H9 (cell line): Measurements from ENCODE around the gene MFN2. TPM values are rescaled to one million over a fixed set of nuclear protein-coding genes. Genes with fewer than 3 reads are reported as not detected.

ENCODE experiments used
- DNase-seq: peaks from one replicate; pipeline ENCODE4 v3.0.0-alpha.2; 2017
- H2AFZ ChIP-seq: one replicate; pipeline ENCODE4 v1.6.1; 2013; ENCODE audit warnings: mild to moderate bottlenecking, low read length, control low read depth, moderate library complexity
- H2AK5ac ChIP-seq: 2 replicates; pipeline ENCODE4 v1.6.1; 2013; ENCODE audit warnings: low read length, control low read depth, mixed read lengths; ENCODE audit not compliant: insufficient read length
- H2BK120ac ChIP-seq: one replicate; pipeline ENCODE4 v1.6.1; 2013; ENCODE audit warnings: low read depth, mild to moderate bottlenecking, low read length, control low read depth, inconsistent platforms; ENCODE audit not compliant: poor library complexity, severe bottlenecking
- H2BK12ac ChIP-seq: 2 replicates; pipeline ENCODE4 v1.6.1; 2013; ENCODE audit warnings: low read length, control low read depth, mixed read lengths, low read depth; ENCODE audit not compliant: insufficient read length
- H2BK15ac ChIP-seq: 2 replicates; pipeline ENCODE4 v1.6.1; 2013; ENCODE audit warnings: low read depth, low read length, control low read depth
- H2BK20ac ChIP-seq: one replicate; pipeline ENCODE4 v1.6.1; 2013; ENCODE audit warnings: low read depth, mild to moderate bottlenecking, low read length, control low read depth, inconsistent platforms; ENCODE audit not compliant: poor library complexity, severe bottlenecking
- H2BK5ac ChIP-seq: 2 replicates; pipeline ENCODE4 v1.6.1; 2013; ENCODE audit warnings: low read length, control low read depth, mixed read lengths; ENCODE audit not compliant: insufficient read length
- H3K14ac ChIP-seq: 2 replicates; pipeline ENCODE4 v1.6.1; 2013; ENCODE audit warnings: low read length, control low read depth; ENCODE audit not compliant: insufficient read depth
- H3K18ac ChIP-seq: 2 replicates; pipeline ENCODE4 v1.6.1; 2013; ENCODE audit warnings: low read depth, mild to moderate bottlenecking, mixed read lengths, low read length, control low read depth; ENCODE audit not compliant: insufficient read length
- H3K23ac ChIP-seq: 2 replicates; pipeline ENCODE4 v1.6.1; 2013; ENCODE audit warnings: low read length, control low read depth, mixed read lengths, low read depth; ENCODE audit not compliant: insufficient read length
- H3K23me2 ChIP-seq: 2 replicates; pipeline ENCODE4 v1.6.1; 2013; ENCODE audit warnings: low read depth, mild to moderate bottlenecking, mixed read lengths, low read length, control low read depth; ENCODE audit not compliant: insufficient read length, poor library complexity, severe bottlenecking
- H3K27ac ChIP-seq: 2 replicates; pipeline ENCODE4 v1.5.1; 2013; ENCODE audit warnings: low read length, control low read depth, mixed read lengths, low read depth; ENCODE audit not compliant: insufficient read length
- H3K27me3 ChIP-seq: 2 replicates; pipeline ENCODE4 v1.6.1; 2013; ENCODE audit warnings: low read length, control low read depth, inconsistent platforms; ENCODE audit not compliant: insufficient read depth
- H3K4ac ChIP-seq: 2 replicates; pipeline ENCODE4 v1.6.1; 2013; ENCODE audit warnings: low read depth, mild to moderate bottlenecking, control low read depth, inconsistent platforms, low read length, moderate library complexity
- H3K4me1 ChIP-seq: 2 replicates; pipeline ENCODE4 v1.6.1; 2013; ENCODE audit warnings: low read length, control low read depth, inconsistent platforms; ENCODE audit not compliant: insufficient read depth
- H3K4me2 ChIP-seq: 2 replicates; pipeline ENCODE4 v1.6.1; 2013; ENCODE audit warnings: low read length, control low read depth, mixed read lengths; ENCODE audit not compliant: insufficient read length, insufficient read depth
- H3K56ac ChIP-seq: 2 replicates; pipeline ENCODE4 v1.6.1; 2013; ENCODE audit warnings: low read depth, mild to moderate bottlenecking, mixed read lengths, low read length, control low read depth; ENCODE audit not compliant: insufficient read length
- H3K79me1 ChIP-seq: 2 replicates; pipeline ENCODE4 v1.6.1; 2013; ENCODE audit warnings: low read depth, mild to moderate bottlenecking, moderate library complexity, low read length, control low read depth, inconsistent platforms; ENCODE audit not compliant: insufficient read depth, poor library complexity, severe bottlenecking
- H3K79me2 ChIP-seq: 2 replicates; pipeline ENCODE4 v1.6.1; 2013; ENCODE audit warnings: low read length, control low read depth, inconsistent platforms; ENCODE audit not compliant: insufficient read depth
- H3K9ac ChIP-seq: 2 replicates; pipeline ENCODE4 v1.6.1; 2013; ENCODE audit warnings: low read length, control low read depth, mixed read lengths; ENCODE audit not compliant: insufficient read length; ENCODE audit errors: extremely low read depth
- H3K9me3 ChIP-seq: one replicate; pipeline ENCODE4 v1.6.1; 2013; ENCODE audit warnings: low read depth, low read length, inconsistent platforms; ENCODE audit not compliant: control insufficient read depth
- H3T11ph ChIP-seq: one replicate; pipeline ENCODE4 v1.6.1; 2013; ENCODE audit warnings: mild to moderate bottlenecking, low read length, control low read depth, inconsistent platforms
- H4K20me1 ChIP-seq: one replicate; pipeline ENCODE4 v1.6.1; 2013; ENCODE audit not compliant: control insufficient read depth, insufficient read length, insufficient read depth
- H4K5ac ChIP-seq: 2 replicates; pipeline ENCODE4 v1.6.1; 2013; ENCODE audit warnings: low read depth, mild to moderate bottlenecking, mixed read lengths, low read length, control low read depth; ENCODE audit not compliant: insufficient read length
- H4K8ac ChIP-seq: replicated peaks from 2 replicates; pipeline ENCODE4 v1.6.1; 2013; ENCODE audit warnings: low read length, control low read depth, mixed read lengths, low read depth; ENCODE audit not compliant: insufficient read length
- H4K91ac ChIP-seq: 2 replicates; pipeline ENCODE4 v1.6.1; 2013; ENCODE audit warnings: low read depth, mild to moderate bottlenecking, moderate library complexity, mixed read lengths, low read length, control low read depth; ENCODE audit not compliant: insufficient read length
- H3K27ac Mint-ChIP-seq, 3 experiments: 2 replicates in 2 of 3; 3 replicates in 1 of 3; pipeline ENCODE4 v1.8.0; 2020 to 2021; ENCODE audit warnings: mixed read lengths in 3 of 3, mild to moderate bottlenecking in 1 of 3, moderate library complexity in 1 of 3
- H3K27me3 Mint-ChIP-seq: 2 replicates; pipeline ENCODE4 v1.8.0; 2021; ENCODE audit warnings: low read depth, mild to moderate bottlenecking, moderate library complexity, mixed read lengths
- H3K36me3 Mint-ChIP-seq, 3 experiments: 2 replicates in 2 of 3; 3 replicates in 1 of 3; pipeline ENCODE4 v1.8.0; 2020 to 2021; ENCODE audit warnings: low read depth in 3 of 3, mixed read lengths in 3 of 3; ENCODE audit not compliant: insufficient read depth in 1 of 3
- H3K4me1 Mint-ChIP-seq, 2 experiments: 2 replicates each; pipeline ENCODE4 v1.8.0; 2020; ENCODE audit warnings: mixed read lengths in 2 of 2
- H3K4me3 Mint-ChIP-seq, 2 experiments: 2 replicates in 1 of 2; 3 replicates in 1 of 2; pipeline ENCODE4 v1.8.0; 2020 to 2021; ENCODE audit warnings: mild to moderate bottlenecking in 2 of 2, mixed read lengths in 2 of 2, moderate library complexity in 1 of 2
- H3K9me3 Mint-ChIP-seq, 2 experiments: 2 replicates in 1 of 2; 3 replicates in 1 of 2; pipeline ENCODE4 v1.8.0; 2020; ENCODE audit warnings: mild to moderate bottlenecking in 2 of 2, mixed read lengths in 2 of 2, moderate library complexity in 1 of 2
- WGBS: extraction: QIAGEN DNeasy Blood & Tissue Kit; methylation state at CpG from one replicate; pipeline ENCODE4 v1.1.7; 2013; ENCODE audit warnings: missing lambda C conversion rate, low lambda C conversion rate, mixed read lengths; ENCODE audit not compliant: insufficient read length; ENCODE audit errors: extremely low coverage; 5-methylcytosine and 5-hydroxymethylcytosine counted together
- total RNA-seq: library from RNA; stranded (reverse); gene quantifications from 2 replicates; pipeline ENCODE4 v1.2.1, GENCODE V29; 2021
- TF ChIP-seq, protein P1 (sequence below): fragments of 200-600 bp; sonication (generic); conservative IDR thresholded peaks from 3 replicates; pipeline ENCODE4 v1.8.0; 2021; ENCODE audit warnings: antibody characterized with exemption, mild to moderate bottlenecking

MFN2 gene
- total RNA-seq, 1 experiment from 2014 or later, result 61.4 TPM

DNA sequence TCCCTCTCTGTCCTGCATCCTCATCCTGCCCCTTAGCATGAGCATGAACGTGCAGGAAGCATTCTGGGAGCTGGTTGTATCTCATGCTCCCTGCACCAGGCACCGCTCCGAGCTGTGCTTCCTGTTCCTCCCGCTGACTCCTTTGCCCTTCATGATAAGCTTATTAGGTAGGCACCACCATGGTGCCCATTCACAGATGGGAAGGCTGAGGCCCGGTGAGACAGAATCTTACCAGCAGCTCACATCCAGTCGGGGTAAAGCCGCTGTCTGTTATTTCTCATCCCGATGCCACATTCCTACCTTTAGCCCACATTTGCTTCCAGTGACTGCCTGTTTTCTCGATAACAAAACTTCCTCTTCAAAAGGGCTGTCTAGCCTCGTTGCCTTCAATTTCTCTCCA, 46.3 kb downstream of the MFN2 start:
- Histone ChIP-seq H2BK15ac (no peak overlapping the region), H3K9ac (no peak overlapping the region), H3K9me3 (no peaks in the 10 kb centered on the region), H3K27me3 (no peaks in the 10 kb centered on the region), H2BK5ac (no peak overlapping the region), H3K18ac (no peak overlapping the region), H3K4ac (no peak overlapping the region), H3K23ac (no peak overlapping the region), H3K79me2 (no peaks in the 10 kb centered on the region; the same call in 1 of the 2 replicates), H2AFZ (no peak overlapping the region), H2AK5ac (no peak overlapping the region), H2BK20ac (no peak overlapping the region), H3K56ac (no peak overlapping the region), H3K4me2 (no peak overlapping the region), H4K8ac (no peak overlapping the region), H3K79me1 (no peaks in the 10 kb centered on the region), H3T11ph (no peak overlapping the region), H4K20me1 (no peaks in the 10 kb centered on the region), H3K27ac (no peak overlapping the region), H2BK120ac (no peak overlapping the region), H3K23me2 (no peaks in the 10 kb centered on the region), H3K4me1 (no peaks in the 10 kb centered on the region), H4K91ac (no peak overlapping the region), H4K5ac (no peak overlapping the region), H2BK12ac (no peak overlapping the region), H3K14ac (no peak overlapping the region)
- no peaks in the 10 kb centered on the region for H3K27me3 Mint-ChIP-seq
- no CpG with 5 or more reads among the region's 10 CpGs for WGBS
- no peak overlapping the region for H3K4me3 Mint-ChIP-seq
- H3K4me1 Mint-ChIP-seq, result no peaks in the 10 kb centered on the region
- H3K9me3 Mint-ChIP-seq, result no peaks in the 10 kb centered on the region
- peak overlapping the region in 1 of 3 experiments; percentile 15; a peak in 1 of 7 replicates for H3K27ac Mint-ChIP-seq
- H3K36me3 Mint-ChIP-seq, result peaks cover 40 to 79% (median 77%) of the 10 kb centered on the region in 3 experiments
- TF ChIP-seq, protein P1, sequence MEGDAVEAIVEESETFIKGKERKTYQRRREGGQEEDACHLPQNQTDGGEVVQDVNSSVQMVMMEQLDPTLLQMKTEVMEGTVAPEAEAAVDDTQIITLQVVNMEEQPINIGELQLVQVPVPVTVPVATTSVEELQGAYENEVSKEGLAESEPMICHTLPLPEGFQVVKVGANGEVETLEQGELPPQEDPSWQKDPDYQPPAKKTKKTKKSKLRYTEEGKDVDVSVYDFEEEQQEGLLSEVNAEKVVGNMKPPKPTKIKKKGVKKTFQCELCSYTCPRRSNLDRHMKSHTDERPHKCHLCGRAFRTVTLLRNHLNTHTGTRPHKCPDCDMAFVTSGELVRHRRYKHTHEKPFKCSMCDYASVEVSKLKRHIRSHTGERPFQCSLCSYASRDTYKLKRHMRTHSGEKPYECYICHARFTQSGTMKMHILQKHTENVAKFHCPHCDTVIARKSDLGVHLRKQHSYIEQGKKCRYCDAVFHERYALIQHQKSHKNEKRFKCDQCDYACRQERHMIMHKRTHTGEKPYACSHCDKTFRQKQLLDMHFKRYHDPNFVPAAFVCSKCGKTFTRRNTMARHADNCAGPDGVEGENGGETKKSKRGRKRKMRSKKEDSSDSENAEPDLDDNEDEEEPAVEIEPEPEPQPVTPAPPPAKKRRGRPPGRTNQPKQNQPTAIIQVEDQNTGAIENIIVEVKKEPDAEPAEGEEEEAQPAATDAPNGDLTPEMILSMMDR, result no peak
- DNase-seq, result no peak
